Measurements from ENCODE around the gene RNF32.

GRCh38 chr7:156592155-156592884, 48.3 kb upstream of the RNF32 start:
- TF ChIP-seq EP300 (IDR thresholded peaks at IDR 0.05; ENCODE audit: low read depth), result no peak
- TF ChIP-seq CTCF (IDR thresholded peaks at IDR 0.05), result no peak
